Right lobe of liver (tissue), 6 donors: ENCODE measurements around the gene DNAH17. TPM values are rescaled to one million over a fixed set of nuclear protein-coding genes. Genes with fewer than 3 reads are reported as not detected.

Source experiments
- ATAC-seq, 4 donors: fragments of 200-7000 bp; cut with Tn5 transposase; one replicate each; pipeline ENCODE4 v1.9.1; 2020; ENCODE audit warnings: mild to moderate bottlenecking in 4 of 4, moderate library complexity in 4 of 4
- DNase-seq, 3 donors: peaks; one replicate each; pipeline ENCODE4 v3.0.0-alpha.2; 2020
- H3K27ac ChIP-seq, 3 donors: fragments of 200-600 bp; one replicate each; pipeline ENCODE4 v1.8.0; 2022
- H3K27me3 ChIP-seq, 2 donors: fragments of 200-600 bp; one replicate each; pipeline ENCODE4 v1.8.0; 2022
- H3K36me3 ChIP-seq, 4 donors: fragments of 200-600 bp; sonication (generic) in 1 of 4; one replicate each; pipeline versions ENCODE4 v1.5.1 to v1.8.0; 2017 to 2022; ENCODE audit warnings: control low read depth in 1 of 4
- H3K4me1 ChIP-seq, 4 donors: fragments of 200-600 bp; sonication (generic) in 1 of 4; one replicate each; pipeline versions ENCODE4 v1.5.1 to v1.8.0; 2017 to 2022; ENCODE audit warnings: control low read depth in 1 of 4
- H3K4me3 ChIP-seq, 3 donors: fragments of 200-600 bp; one replicate each; pipeline ENCODE4 v1.8.0; 2022
- H3K9me3 ChIP-seq, 4 donors: fragments of 200-600 bp; sonication (generic) in 1 of 4; one replicate each; pipeline versions ENCODE4 v1.5.1 to v1.8.0; 2017 to 2022; ENCODE audit warnings: control low read depth in 1 of 4
- POLR2A ChIP-seq: fragments of 450-650 bp; IDR thresholded peaks from one replicate; pipeline ENCODE4 v1.6.1; 2017; ENCODE audit warnings: antibody characterized with exemption, mild to moderate bottlenecking
- WGBS: methylation state at CpG from one replicate; pipeline ENCODE4 v1.1.6; 2018; ENCODE audit warnings: low coverage, low lambda C conversion rate; ENCODE audit not compliant: insufficient coverage; ENCODE audit errors: missing lambda C conversion rate; 5-methylcytosine and 5-hydroxymethylcytosine counted together
- intact Hi-C, 2 donors: fragments of 100-400 bp; cut with DNase I; formaldehyde crosslinking; loops; one replicate each; pipeline versions ENCODE4 v1.11.2 to v1.14.1; 2022
- total RNA-seq, 6 experiments: library from RNA; depleted of rRNA in 2 of 6; stranded (reverse); fragments of >200 nt in 2 of 6; fragmentation: NEBNext Ultra II Directional in 3 of 6; extraction: Animal tissue kit (Norgen Biotek cat#: 25700) in 3 of 6; gene quantifications; one replicate each; pipeline versions ENCODE4 v1.1.0 to v1.2.4, GENCODE V29; 2016 to 2023
- TF ChIP-seq, protein P1 (sequence below), 4 donors: fragments of 200-600 bp in 3 of 4; fragments of 450-650 bp in 1 of 4; IDR thresholded peaks; one replicate each; pipeline versions ENCODE4 v1.5.1 to v1.8.0; 2016 to 2022; ENCODE audit warnings: antibody characterized with exemption in 4 of 4, mild to moderate bottlenecking in 2 of 4
- donor health status: DM: no; HTN: yes; CAD: no.
- donor health status: DM: no; HTN: no; CAD: no.
- donor health status: DM: no; HTN: no; CAD: no.
- donor health status: DM: no; HTN: yes; CAD: no.
- donor health status: DM: no; HTN: yes; CAD: no.

DNAH17 gene
- total RNA-seq, 6 experiments from 2014 or later, result 0.04 TPM; not detected in 5

DNA sequence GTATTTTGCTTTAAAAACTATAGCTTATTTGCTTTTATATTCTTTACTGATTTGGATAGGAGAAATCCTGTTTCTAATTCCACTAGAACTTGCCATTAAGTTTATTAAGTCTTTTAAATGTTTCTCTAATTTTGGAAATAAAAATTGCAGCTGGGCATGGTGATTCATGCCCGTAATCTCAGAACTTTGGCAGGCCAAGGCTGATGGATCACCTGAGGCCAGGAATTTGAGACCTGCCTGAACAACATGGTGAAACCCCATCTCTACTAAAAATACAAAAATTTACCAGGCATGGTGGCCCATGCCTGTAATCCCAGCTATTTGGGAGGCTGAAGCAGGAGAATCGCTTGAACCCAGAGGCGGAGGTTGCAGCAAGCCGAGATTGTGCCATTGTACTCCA, 30.7 kb downstream of the DNAH17 start:
- no peaks in the 10 kb centered on the region for H3K36me3 ChIP-seq
- no peak for TF ChIP-seq POLR2A
- TF ChIP-seq, protein P1, sequence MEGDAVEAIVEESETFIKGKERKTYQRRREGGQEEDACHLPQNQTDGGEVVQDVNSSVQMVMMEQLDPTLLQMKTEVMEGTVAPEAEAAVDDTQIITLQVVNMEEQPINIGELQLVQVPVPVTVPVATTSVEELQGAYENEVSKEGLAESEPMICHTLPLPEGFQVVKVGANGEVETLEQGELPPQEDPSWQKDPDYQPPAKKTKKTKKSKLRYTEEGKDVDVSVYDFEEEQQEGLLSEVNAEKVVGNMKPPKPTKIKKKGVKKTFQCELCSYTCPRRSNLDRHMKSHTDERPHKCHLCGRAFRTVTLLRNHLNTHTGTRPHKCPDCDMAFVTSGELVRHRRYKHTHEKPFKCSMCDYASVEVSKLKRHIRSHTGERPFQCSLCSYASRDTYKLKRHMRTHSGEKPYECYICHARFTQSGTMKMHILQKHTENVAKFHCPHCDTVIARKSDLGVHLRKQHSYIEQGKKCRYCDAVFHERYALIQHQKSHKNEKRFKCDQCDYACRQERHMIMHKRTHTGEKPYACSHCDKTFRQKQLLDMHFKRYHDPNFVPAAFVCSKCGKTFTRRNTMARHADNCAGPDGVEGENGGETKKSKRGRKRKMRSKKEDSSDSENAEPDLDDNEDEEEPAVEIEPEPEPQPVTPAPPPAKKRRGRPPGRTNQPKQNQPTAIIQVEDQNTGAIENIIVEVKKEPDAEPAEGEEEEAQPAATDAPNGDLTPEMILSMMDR (IDR thresholded peaks at IDR 0.05), result no peak
- H3K4me3 ChIP-seq, result no peak overlapping the region
- no peaks in the 10 kb centered on the region for H3K27me3 ChIP-seq
- no peak overlapping the region for H3K27ac ChIP-seq
- H3K9me3 ChIP-seq, result no peaks in the 10 kb centered on the region
- ATAC-seq (no peak), DNase-seq (no peak)
- 71% methylated on average over 3 of the region's 4 CpGs for WGBS
- no peaks in the 10 kb centered on the region for H3K4me1 ChIP-seq
- intact Hi-C loops, result no loop called here

DNA sequence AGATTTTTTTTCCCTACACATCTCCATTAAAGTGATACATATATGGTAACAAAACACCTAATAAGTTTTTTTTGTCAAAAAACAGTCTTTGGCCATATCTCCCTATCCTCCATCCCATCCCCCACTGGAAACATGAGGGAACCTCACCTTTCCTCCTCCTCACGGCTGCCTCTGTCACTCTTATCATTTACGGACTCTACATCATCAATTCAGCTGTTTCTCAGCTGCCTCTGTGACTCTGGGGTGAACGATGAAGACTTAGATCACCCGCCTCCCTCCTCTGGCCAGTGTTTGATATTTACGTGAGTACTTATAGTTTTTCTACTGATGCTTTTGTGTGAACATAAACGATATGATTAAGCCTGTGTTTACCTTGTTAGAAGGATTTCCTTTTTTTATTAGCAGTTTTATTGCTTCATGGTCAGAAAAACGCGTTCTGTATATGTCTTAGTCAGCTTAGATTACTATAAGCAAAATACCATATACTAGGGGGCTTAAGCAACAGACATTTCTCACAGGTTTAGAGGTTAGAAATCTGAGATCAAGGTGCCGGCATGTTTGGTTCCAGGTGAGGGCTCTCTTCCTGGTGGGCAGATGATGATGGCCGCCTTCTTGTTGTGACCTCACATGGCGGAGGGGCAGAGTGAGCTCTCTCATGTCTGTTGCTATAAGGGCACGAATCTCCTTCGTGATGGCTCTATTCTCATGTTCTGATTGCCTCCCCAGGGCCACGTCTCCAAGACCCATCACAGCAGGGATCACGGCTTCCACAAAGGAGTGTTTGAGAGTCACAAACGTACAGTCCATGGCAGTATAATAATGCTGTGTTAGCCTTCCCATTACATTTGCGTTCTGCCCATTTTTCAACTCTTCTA, 32.1 kb downstream of the DNAH17 start:
- intact Hi-C loops, result no loop called here
- Histone ChIP-seq H3K27me3 (no peaks in the 10 kb centered on the region), H3K4me1 (no peaks in the 10 kb centered on the region), H3K9me3 (no peaks in the 10 kb centered on the region), H3K27ac (no peak overlapping the region), H3K36me3 (no peaks in the 10 kb centered on the region), H3K4me3 (no peak overlapping the region)
- DNase-seq (no peak), ATAC-seq (no peak)
- TF ChIP-seq, protein P1 (IDR thresholded peaks at IDR 0.05), result no peak
- no peak for TF ChIP-seq POLR2A
- 63% methylated on average over 14 of the region's 17 CpGs for WGBS

DNA sequence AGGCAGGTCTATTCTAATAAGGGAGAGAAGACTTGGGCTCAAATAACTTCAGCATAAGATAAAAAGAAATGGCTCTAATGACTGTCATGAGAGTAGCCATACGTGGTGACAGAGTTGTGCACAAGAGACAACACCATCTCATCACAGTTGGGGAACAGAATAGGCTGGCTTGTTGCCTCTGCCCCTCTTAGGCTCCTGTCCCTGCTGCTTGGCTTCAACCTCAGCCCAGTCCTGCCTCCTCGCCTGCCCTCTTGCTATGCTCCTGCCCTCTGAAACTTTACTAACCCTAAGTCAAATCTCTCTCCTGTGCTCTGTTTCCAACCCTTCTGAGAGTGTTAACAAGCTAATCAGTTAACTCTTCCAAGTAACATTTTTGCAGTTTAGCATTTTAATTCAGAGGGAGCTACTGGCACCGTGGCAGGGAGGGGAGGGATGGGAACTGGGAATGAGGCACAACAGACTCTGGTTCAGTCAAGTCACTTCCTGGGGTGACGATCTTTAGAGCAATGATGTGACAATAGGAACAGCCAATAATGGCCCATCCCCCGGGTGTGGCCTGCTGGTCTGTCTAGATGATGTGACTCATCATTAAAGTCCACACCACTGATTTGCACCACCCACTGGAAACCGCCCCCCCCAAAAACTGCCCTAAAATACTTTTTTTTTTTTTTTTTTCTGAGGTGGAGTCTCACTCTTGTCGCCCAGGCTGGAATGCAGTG, 35.5 kb downstream of the DNAH17 start:
- TF ChIP-seq POLR2A, result no peak
- TF ChIP-seq, protein P1 (IDR thresholded peaks at IDR 0.05), result no peak
- H3K27me3 ChIP-seq, result no peaks in the 10 kb centered on the region
- intact Hi-C loops, result no loop called here
- H3K36me3 ChIP-seq, result no peaks in the 10 kb centered on the region
- H3K4me3 ChIP-seq, result no peak overlapping the region
- H3K27ac ChIP-seq, result no peak overlapping the region
- no peak for DNase-seq
- no peaks in the 10 kb centered on the region for H3K9me3 ChIP-seq
- 52% methylated on average over 6 of the region's 7 CpGs for WGBS
- no peaks in the 10 kb centered on the region for H3K4me1 ChIP-seq
- peak in 1 of 4 donors; percentile 52 for ATAC-seq

DNA sequence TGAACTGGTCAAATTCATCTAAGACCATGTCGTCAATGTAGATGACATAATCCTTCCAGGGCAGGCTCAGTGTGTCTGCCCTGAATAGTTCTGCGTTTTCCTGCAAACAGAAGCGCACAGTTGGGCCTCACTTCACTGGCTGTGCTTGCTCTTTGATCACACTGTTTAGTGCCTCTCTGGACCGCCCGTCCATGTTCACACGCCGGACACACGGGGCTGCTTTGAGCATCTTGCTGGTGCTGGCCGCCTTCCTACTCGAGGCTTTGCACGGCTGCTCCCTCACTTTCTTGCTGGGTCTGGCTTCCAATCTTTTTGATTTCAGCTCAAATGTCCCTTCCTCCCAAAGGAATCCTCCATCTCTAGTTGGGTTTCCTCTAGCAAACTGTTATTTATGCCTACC, 37.4 kb downstream of the DNAH17 start:
- ATAC-seq (no peak), DNase-seq (no peak)
- no peak overlapping the region for H3K27ac ChIP-seq
- H3K27me3 ChIP-seq, result no peaks in the 10 kb centered on the region
- TF ChIP-seq POLR2A, result no peak
- TF ChIP-seq, protein P1 (IDR thresholded peaks at IDR 0.05), result no peak
- H3K4me1 ChIP-seq, result no peaks in the 10 kb centered on the region
- intact Hi-C loops, result no loop called here
- no peaks in the 10 kb centered on the region for H3K9me3 ChIP-seq
- WGBS, result 86% methylated on average over 3 of the region's 11 CpGs
- no peak overlapping the region for H3K4me3 ChIP-seq
- H3K36me3 ChIP-seq, result no peaks in the 10 kb centered on the region
